NT2/D1 (cell line): ENCODE measurements around the gene NEK1.

ENCODE experiments used
- SUZ12 ChIP-seq: IDR thresholded peaks from 2 replicates; pipeline ENCODE4 v1.6.1; 2011; ENCODE audit not compliant: insufficient read length, insufficient read depth; ENCODE audit errors: extremely low read depth
- YY1 ChIP-seq: IDR thresholded peaks from 2 replicates; pipeline ENCODE4 v1.6.1; 2011; ENCODE audit not compliant: insufficient read length, insufficient read depth
- ZNF274 ChIP-seq: IDR thresholded peaks from 2 replicates; pipeline ENCODE4 v1.6.1; 2011; ENCODE audit warnings: mild to moderate bottlenecking, low read depth, low read length

- TF ChIP-seq YY1 (no peak), ZNF274 (no peak), SUZ12 (no peak)
These were observed 192.1 kb downstream of the NEK1 start for GRCh38 chr4:169420291-169420690.
